ENCODE results near the gene ERO1A. TPM values are rescaled to one million over a fixed set of nuclear protein-coding genes. Genes with fewer than 3 reads are reported as not detected.

Gene ERO1A
- total RNA-seq, 1 donor from 2014 or later: 271 TPM

DNA sequence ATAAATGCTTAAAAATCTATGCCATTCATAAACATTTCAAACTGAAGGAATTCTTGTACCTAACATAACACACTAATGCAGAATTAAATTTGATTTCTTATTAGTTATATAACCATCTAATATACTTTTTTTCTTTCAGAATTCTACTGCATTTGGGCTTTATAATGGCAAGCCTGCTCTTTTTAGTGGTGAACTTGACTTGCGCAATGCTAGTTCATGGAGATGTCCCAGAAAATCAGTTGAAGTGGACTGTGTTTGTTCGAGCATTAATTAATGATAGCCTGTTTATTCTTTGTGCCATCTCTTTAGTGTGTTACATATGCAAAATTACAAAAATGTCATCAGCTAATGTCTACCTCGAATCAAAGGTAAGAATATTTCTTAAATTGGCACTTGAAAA, 95.4 kb downstream of the ERO1A start:
- ATAC-seq: no peak

DNA sequence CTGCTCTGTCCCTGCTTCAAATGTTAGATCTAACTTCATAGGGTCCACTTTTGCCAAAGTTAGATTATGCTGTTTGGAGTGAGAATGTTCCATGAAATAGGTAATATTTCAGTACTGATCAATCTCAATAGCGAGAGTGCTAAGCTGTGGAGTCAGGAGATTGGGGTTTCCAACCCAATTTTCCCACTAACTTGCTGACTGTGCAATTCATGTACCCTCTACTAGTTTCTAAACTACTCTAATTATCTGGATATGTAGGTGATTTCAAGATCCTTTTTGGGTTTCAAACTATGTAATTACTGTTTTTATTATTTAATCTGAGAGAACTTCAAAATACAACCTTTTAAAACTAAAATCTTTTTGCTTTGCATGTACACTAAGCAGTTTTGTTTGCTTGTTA, 96.8 kb downstream of the ERO1A start:
- no peak for ATAC-seq

DNA sequence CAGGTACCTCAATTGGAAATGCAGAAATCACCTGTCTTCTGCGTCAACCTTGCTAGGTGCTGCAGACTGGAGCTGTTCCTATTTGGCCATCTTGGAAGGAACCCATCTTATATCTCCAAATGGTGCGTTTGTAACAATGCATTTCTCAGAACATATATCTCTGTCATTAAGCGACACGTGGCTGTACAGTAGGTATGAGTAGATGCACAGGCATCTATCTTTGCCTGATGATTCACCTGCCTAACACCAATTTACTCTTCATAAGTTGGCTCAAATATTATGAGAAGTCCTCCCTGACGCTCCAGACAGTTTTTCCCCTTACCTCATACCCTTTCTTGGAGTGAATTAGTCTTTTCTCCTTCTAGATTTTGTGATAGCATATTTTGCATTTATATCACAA, 98.5 kb downstream of the ERO1A start:
- ATAC-seq: peak; percentile 52

DNA sequence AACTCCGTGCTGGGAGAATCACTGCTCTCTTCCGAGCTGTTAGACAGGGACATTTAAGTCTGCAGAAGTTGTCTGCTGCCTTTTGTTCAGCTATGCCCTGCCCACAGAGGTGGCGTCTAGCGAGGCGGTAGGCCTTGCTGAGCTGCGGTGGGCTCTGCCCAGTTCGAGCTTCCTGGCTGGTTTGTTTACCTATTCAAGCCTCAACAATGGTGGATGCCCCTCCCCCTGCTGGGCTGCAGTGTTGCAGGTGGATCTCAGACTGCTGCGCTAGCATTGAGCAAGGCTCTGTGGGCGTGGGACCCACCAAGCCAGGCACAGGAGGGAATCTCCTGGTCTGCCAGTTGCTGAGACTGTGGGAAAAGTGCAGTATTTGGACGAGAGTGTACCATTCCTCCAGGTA, 99.0 kb downstream of the ERO1A start:
- no peak for ATAC-seq

DNA sequence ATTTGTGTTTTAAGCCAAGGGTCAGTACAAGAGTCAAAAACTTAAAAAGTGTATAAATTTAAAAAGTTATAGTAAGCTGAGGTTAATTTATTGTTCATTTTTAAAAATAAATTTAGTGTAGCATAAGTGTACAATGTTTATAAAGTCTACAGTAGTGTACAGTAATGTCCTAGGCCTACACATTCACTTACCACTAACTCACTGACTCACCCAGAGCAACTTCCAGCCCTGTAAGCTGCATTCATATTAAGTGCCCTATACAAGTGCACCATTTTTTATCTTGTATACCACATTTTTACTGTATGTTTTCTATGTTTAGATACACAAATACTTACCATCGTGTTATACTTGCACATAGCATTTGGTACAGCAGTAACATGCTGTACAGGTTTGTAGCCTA, 105.0 kb downstream of the ERO1A start:
- ATAC-seq: no peak

Other genes with a start within 250 kb of the ERO1A start
- 3.5 TPM for gene TXNDC16, start 143.1 kb downstream of the ERO1A start, total RNA-seq
- 0.16 TPM for gene GPR137C, start 142.7 kb downstream of the ERO1A start, total RNA-seq
- gene PSMC6, start 11.6 kb upstream of the ERO1A start, total RNA-seq: 66.8 TPM
- 13.7 TPM for gene STYX, start 34.6 kb upstream of the ERO1A start, total RNA-seq
- 18.2 TPM for gene GNPNAT1, start 96.0 kb upstream of the ERO1A start, total RNA-seq